Right renal pelvis (tissue), 4 donors: ENCODE results near the gene TIE1. TPM values are rescaled to one million over a fixed set of nuclear protein-coding genes. Genes with fewer than 3 reads are reported as not detected.

Source experiments
- DNase-seq, 4 donors: peaks; one replicate each; pipeline ENCODE4 v3.0.0-alpha.2; 2013; ENCODE audit warnings: low read depth in 4 of 4, low spot score in 3 of 4, missing footprints in 1 of 4
- polyA plus RNA-seq, 4 donors: library from polyadenylated mRNA; unstranded; fragments of 120-200 nt; gene quantifications; one replicate each; pipeline ENCODE4 v1.2.1, GENCODE V29; 2013; ENCODE audit not compliant: insufficient read length in 4 of 4

TIE1 gene
- polyA plus RNA-seq, 4 donors: 48.1 to 59.1 (median 54.7) TPM

GRCh38 chr1:43292216-43292615 lies 8.6 kb upstream of the TIE1 start:
- no peak for DNase-seq

- DNase-seq: no peak
Observed at GRCh38 chr1:43292679-43293078, 8.1 kb upstream of the TIE1 start.

GRCh38 chr1:43293176-43293575 lies 7.6 kb upstream of the TIE1 start:
- DNase-seq: no peak

GRCh38 chr1:43293896-43294760 lies 6.7 kb upstream of the TIE1 start:
- DNase-seq: no peak

GRCh38 chr1:43294761-43295160 lies 6.0 kb upstream of the TIE1 start:
- no peak for DNase-seq

- no peak for DNase-seq
Observed at GRCh38 chr1:43296207-43296606, 4.6 kb upstream of the TIE1 start.

GRCh38 chr1:43298055-43298454 lies 2.7 kb upstream of the TIE1 start:
- DNase-seq: no peak

- DNase-seq: no peak
Observed at GRCh38 chr1:43299101-43299500, 1.7 kb upstream of the TIE1 start.

- DNase-seq: no peak
Observed at GRCh38 chr1:43302201-43302600, 1.4 kb downstream of the TIE1 start.

- no peak for DNase-seq
Observed at GRCh38 chr1:43302721-43303470, 2.1 kb downstream of the TIE1 start.

- no peak for DNase-seq
Observed at GRCh38 chr1:43303471-43304313, 2.9 kb downstream of the TIE1 start.

- DNase-seq: no peak
Observed at GRCh38 chr1:43304314-43304681, 3.5 kb downstream of the TIE1 start.

GRCh38 chr1:43304771-43305300 lies 4.1 kb downstream of the TIE1 start:
- DNase-seq: no peak

- no peak for DNase-seq
Observed at GRCh38 chr1:43305461-43305860, 4.7 kb downstream of the TIE1 start.

- DNase-seq: no peak
Observed at GRCh38 chr1:43305926-43306687, 5.3 kb downstream of the TIE1 start.

GRCh38 chr1:43306688-43307457 lies 6.1 kb downstream of the TIE1 start:
- no peak for DNase-seq

- DNase-seq: no peak
Observed at GRCh38 chr1:43307458-43308158, 6.8 kb downstream of the TIE1 start.

GRCh38 chr1:43308635-43309404 lies 8.0 kb downstream of the TIE1 start:
- no peak for DNase-seq
